Pancreas (tissue), 10 donors: ENCODE measurements around the gene AHRR. TPM values are rescaled to one million over a fixed set of nuclear protein-coding genes. Genes with fewer than 3 reads are reported as not detected.
A peak's percentile ranks its signal among the peaks of the same experiment; 100 is the strongest.

ENCODE experiments used
- ATAC-seq, 4 donors: fragments of 200-7000 bp; cut with Tn5 transposase; one replicate each; pipeline versions ENCODE4 v1.8.0 to v1.9.1; 2020; ENCODE audit warnings: mild to moderate bottlenecking in 4 of 4, moderate library complexity in 4 of 4
- DNase-seq, 6 donors: peaks; one replicate each; pipeline ENCODE4 v3.0.0-alpha.2; 2020
- FAIRE-seq: peaks from 2 replicates; lab custom pipeline; 2012; peaks lifted over from hg19 to GRCh38; lab: Jason Lieb, UNC
- H3K27ac ChIP-seq, 4 donors: fragments of 200-600 bp; sonication (generic); 1 replicate in 3 of 4; 2 replicates in 1 of 4; pipeline versions ENCODE4 v1.5.0 to v1.8.0; 2020
- H3K27me3 ChIP-seq, 4 donors: fragments of 200-600 bp; one replicate each; pipeline ENCODE4 v1.8.0; 2021
- H3K36me3 ChIP-seq, 3 donors: fragments of 200-600 bp; sonication (generic) in 1 of 3; one replicate each; pipeline versions ENCODE4 v1.5.0 to v1.8.0; 2020 to 2021
- H3K4me1 ChIP-seq, 3 donors: fragments of 200-600 bp; one replicate each; pipeline ENCODE4 v1.8.0; 2021
- H3K4me3 ChIP-seq, 4 donors: fragments of 200-600 bp; sonication (generic) in 2 of 4; one replicate each; pipeline versions ENCODE4 v1.5.0 to v1.8.0; 2020 to 2021
- H3K9me3 ChIP-seq, 4 donors: fragments of 200-600 bp; one replicate each; pipeline ENCODE4 v1.8.0; 2021
- WGBS, 2 donors: extraction: QIAGEN DNeasy Blood & Tissue Kit; methylation state at CpG; one replicate each; pipeline ENCODE4 v1.1.7; 2013; 5-methylcytosine and 5-hydroxymethylcytosine counted together
- intact Hi-C, 3 donors: fragments of 100-400 bp; cut with DNase I; formaldehyde crosslinking; loops; one replicate each; pipeline versions ENCODE4 v1.11.1 to v1.14.2; 2022
- polyA plus RNA-seq, 2 donors: library from polyadenylated mRNA; stranded (reverse); fragments of 200-250 nt; gene quantifications; one replicate each; pipeline ENCODE4 v1.2.3, GENCODE V29; 2013
- total RNA-seq, 6 donors: library from RNA; stranded (reverse); fragmentation: NEBNext Ultra II Directional in 4 of 6; extraction: Animal tissue kit (Norgen Biotek cat#: 25700) in 4 of 6; gene quantifications; one replicate each; pipeline versions ENCODE4 v1.2.1 to v1.2.4, GENCODE V29; 2021 to 2023
- TF ChIP-seq, protein P1 (sequence below), 4 donors: fragments of 200-600 bp; sonication (generic) in 3 of 4; IDR thresholded peaks; one replicate each; pipeline versions ENCODE4 v1.5.0 to v1.8.0; 2021; ENCODE audit warnings: antibody characterized with exemption in 4 of 4
- donor health status: healthy with polysubstance abuse.
- donor health status: DM: no; HTN: no; CAD: no; lungs with moderate emphysema.
- donor health status: DM: no; HTN: no; CAD: no.
- donor health status: control.
- donor health status: control.
- donor health status: Bipolar disorder and iron deficiency.
- donor health status: DM: yes; HTN: yes; CAD: no.
- donor health status: DM: no; HTN: no; CAD: no.
- donor health status: DM: no; HTN: no; CAD: no.
- donor health status: DM: yes; HTN: yes; CAD: no.

The AHRR gene
- total and polyA plus RNA-seq, 8 donors, result 0.34 to 1.7 (median 0.69) TPM

DNA sequence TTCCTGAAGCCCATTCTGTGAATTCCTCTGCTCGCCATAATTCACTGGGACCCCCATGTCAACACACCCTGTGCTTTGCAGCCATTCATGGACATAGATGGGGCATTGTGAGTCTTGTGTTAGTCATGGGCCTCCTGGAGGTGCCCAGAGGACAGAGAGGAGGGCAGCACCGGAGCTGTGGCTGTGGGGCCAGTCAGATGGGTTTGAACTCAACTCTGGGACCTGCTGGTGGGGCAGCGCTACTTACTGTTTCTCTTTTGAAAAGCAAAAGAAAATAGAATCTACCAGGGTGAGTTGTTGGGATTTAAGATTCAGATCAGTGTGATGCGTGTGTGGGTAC, 110.2 kb downstream of the AHRR start:
- TF ChIP-seq, protein P1, sequence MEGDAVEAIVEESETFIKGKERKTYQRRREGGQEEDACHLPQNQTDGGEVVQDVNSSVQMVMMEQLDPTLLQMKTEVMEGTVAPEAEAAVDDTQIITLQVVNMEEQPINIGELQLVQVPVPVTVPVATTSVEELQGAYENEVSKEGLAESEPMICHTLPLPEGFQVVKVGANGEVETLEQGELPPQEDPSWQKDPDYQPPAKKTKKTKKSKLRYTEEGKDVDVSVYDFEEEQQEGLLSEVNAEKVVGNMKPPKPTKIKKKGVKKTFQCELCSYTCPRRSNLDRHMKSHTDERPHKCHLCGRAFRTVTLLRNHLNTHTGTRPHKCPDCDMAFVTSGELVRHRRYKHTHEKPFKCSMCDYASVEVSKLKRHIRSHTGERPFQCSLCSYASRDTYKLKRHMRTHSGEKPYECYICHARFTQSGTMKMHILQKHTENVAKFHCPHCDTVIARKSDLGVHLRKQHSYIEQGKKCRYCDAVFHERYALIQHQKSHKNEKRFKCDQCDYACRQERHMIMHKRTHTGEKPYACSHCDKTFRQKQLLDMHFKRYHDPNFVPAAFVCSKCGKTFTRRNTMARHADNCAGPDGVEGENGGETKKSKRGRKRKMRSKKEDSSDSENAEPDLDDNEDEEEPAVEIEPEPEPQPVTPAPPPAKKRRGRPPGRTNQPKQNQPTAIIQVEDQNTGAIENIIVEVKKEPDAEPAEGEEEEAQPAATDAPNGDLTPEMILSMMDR (IDR thresholded peaks at IDR 0.05), result no peak
- ATAC-seq, result no peak
- 90 to 94% methylated on average over 4 of the region's 4 CpGs for WGBS, 2 donors
- no peak for FAIRE-seq
- no peaks in the 10 kb centered on the region for H3K4me1 ChIP-seq
- no peaks in the 10 kb centered on the region for H3K9me3 ChIP-seq
- no peak overlapping the region for H3K4me3 ChIP-seq
- no peaks in the 10 kb centered on the region for H3K27me3 ChIP-seq
- intact Hi-C loops, result no loop called here
- H3K36me3 ChIP-seq, result no peaks in the 10 kb centered on the region
- no peak overlapping the region for H3K27ac ChIP-seq
- no peak for DNase-seq

DNA sequence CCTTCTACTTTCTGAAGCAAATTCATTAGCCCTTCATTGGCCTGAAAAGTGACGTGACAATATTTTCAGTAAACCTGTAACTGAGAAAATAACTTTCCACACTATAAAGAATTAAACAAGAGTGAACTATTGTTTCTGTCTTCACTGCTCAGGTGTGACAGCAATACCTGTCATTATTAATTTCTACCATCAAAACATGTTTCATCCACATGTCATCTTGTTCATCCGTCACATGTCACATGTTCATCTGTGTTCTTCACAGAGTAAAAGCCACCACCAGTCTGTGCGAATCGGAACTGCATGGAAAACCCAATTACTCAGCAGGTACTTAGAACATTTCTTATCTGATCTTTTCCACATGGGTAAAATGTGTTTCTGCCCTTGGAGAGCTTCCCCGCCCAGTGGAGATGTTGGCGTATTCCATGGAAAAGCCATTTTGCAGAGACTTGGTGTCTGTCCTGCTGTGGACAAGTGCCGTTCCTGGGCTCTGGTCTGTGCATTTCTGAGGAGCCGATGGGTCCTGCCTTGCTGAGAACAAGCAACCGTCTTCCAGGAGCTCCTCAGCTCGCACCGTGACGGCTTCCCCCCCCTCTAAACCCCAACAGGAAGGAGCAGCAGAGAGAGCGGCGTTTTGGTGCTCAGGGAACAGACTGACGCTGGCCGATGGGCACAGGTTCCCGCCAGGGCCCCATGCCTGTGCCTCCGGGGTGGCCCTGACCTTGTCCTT, 110.8 kb downstream of the AHRR start:
- H3K4me1 ChIP-seq, result no peaks in the 10 kb centered on the region
- DNase-seq, result no peak

DNA sequence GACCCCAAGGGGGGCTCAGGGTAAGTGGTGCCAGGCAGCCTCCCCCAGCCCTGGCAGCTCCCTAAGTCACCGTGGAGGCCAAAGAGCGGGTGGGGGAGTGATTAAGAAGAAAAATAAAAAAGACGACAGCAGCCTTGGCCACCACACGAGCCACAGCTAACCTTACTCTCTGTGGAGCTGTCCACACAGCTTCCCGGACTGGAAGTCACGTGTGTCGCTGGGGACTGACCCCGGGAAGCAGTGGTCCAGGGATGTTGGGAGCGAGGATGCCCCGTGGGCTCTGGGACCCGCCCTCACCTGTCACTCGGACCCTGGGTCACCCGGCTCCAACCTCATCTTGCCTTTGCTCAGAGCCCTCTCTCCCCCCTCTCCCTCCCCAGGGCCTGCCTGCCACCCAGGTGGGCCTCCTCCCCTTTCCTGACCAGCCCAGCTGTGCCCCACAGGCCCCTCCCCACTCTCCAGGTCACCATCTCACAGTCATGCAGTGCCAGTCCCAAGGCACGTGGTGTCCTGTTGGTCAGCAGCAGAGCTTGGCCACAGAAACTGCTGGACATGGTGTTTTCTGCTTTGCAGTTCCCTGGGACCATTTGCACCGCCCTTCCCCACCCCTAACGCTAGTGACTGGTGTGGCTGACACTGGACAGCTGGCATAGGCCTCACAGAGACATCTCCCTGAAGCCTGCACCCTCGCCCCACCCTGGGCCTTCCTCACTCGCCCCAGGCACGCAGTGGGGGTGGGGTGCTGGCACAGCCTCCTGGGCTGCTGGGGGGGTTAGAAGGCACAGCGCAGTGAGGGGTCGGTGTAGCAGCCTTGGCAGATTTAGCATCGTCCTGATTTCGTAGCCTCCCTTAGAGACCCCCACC, 111.6 kb downstream of the AHRR start:
- intact Hi-C loops, result no loop called here
- H3K27ac ChIP-seq, result no peak overlapping the region
- H3K4me3 ChIP-seq, result no peak overlapping the region
- no peaks in the 10 kb centered on the region for H3K27me3 ChIP-seq
- peak in 2 of 6 donors; percentile 4 to 36 for DNase-seq
- ATAC-seq, result no peak
- TF ChIP-seq, protein P1 (IDR thresholded peaks at IDR 0.05), result no peak
- H3K9me3 ChIP-seq, result no peaks in the 10 kb centered on the region
- FAIRE-seq, result no peak
- no peaks in the 10 kb centered on the region for H3K36me3 ChIP-seq
- H3K4me1 ChIP-seq, result no peaks in the 10 kb centered on the region
- 64 to 71% methylated on average over 23 of the region's 23 CpGs for WGBS, 2 donors

More for the DNA sequence above, 110.8 kb downstream of the AHRR start:
- intact Hi-C loops, result no loop called here
- H3K27me3 ChIP-seq, result no peaks in the 10 kb centered on the region
- H3K9me3 ChIP-seq, result no peaks in the 10 kb centered on the region
- ATAC-seq (no peak), FAIRE-seq (no peak)
- no peak overlapping the region for H3K27ac ChIP-seq
- H3K4me3 ChIP-seq, result no peak overlapping the region
- no peaks in the 10 kb centered on the region for H3K36me3 ChIP-seq
- WGBS, 2 donors, result 62 to 68% methylated on average over 18 of the region's 18 CpGs
- TF ChIP-seq, protein P1 (IDR thresholded peaks at IDR 0.05), result no peak

DNA sequence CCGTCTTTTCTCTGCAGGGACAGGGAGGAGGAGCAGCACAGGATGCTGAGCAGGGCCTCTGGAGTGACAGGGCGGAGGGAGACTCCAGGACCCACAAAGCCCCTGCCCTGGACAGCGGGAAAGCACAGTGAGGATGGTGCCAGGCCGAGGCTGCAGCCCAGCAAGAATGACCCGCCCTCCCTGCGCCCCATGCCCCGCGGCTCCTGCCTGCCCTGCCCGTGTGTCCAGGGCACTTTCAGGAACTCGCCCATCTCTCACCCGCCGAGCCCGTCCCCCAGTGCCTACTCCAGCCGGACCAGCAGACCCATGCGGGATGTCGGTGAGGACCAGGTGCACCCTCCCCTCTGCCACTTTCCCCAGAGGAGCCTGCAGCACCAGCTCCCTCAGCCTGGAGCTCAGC, 112.3 kb downstream of the AHRR start:
- DNase-seq (peak in 2 of 6 donors; percentile 49 to 62), ATAC-seq (no peak), FAIRE-seq (no peak)
- no peaks in the 10 kb centered on the region for H3K36me3 ChIP-seq
- H3K4me1 ChIP-seq, result no peaks in the 10 kb centered on the region
- 65 to 77% methylated on average over 12 to 16 of the region's 16 CpGs for WGBS, 2 donors
- intact Hi-C loops, result no loop called here
- no peak overlapping the region for H3K4me3 ChIP-seq
- no peak overlapping the region for H3K27ac ChIP-seq
- no peaks in the 10 kb centered on the region for H3K27me3 ChIP-seq
- TF ChIP-seq, protein P1 (IDR thresholded peaks at IDR 0.05), result no peak
- no peaks in the 10 kb centered on the region for H3K9me3 ChIP-seq
